Aorta (tissue), 5 donors: ENCODE measurements around the gene SLC13A3. TPM values are rescaled to one million over a fixed set of nuclear protein-coding genes. Genes with fewer than 3 reads are reported as not detected.

Experiments
- ATAC-seq: fragments of 200-7000 bp; cut with Tn5 transposase; one replicate; pipeline ENCODE4 v1.9.1; 2022; ENCODE audit warnings: moderate library complexity; ENCODE audit not compliant: low FRiP score
- DNase-seq, 2 donors: peaks; one replicate each; pipeline ENCODE4 v3.0.0-alpha.2; 2020
- H3K27ac ChIP-seq, 2 donors: one replicate each; pipeline ENCODE4 v1.5.1; 2013; ENCODE audit warnings: low read length in 2 of 2, mild to moderate bottlenecking in 2 of 2, moderate library complexity in 2 of 2, control low read depth in 1 of 2, inconsistent platforms in 1 of 2, low read depth in 1 of 2
- H3K27me3 ChIP-seq, 2 donors: one replicate each; pipeline ENCODE4 v1.6.1; 2013; ENCODE audit warnings: control low read depth in 1 of 2, low read length in 1 of 2, mild to moderate bottlenecking in 1 of 2, moderate library complexity in 1 of 2; ENCODE audit not compliant: insufficient read depth in 2 of 2, control insufficient read depth in 1 of 2
- H3K36me3 ChIP-seq, 2 donors: one replicate each; pipeline ENCODE4 v1.6.1; 2013; ENCODE audit warnings: control low read depth in 1 of 2, low read length in 1 of 2, mild to moderate bottlenecking in 1 of 2; ENCODE audit not compliant: insufficient read depth in 2 of 2, control insufficient read depth in 1 of 2
- H3K4me1 ChIP-seq, 2 donors: one replicate each; pipeline ENCODE4 v1.6.1; 2013; ENCODE audit warnings: low read length in 2 of 2, control low read depth in 1 of 2, mild to moderate bottlenecking in 1 of 2, moderate library complexity in 1 of 2; ENCODE audit not compliant: insufficient read depth in 2 of 2, control insufficient read depth in 1 of 2
- H3K4me3 ChIP-seq, 2 donors: one replicate each; pipeline ENCODE4 v1.5.1; 2013; ENCODE audit warnings: low read length in 2 of 2, control low read depth in 1 of 2, mild to moderate bottlenecking in 1 of 2
- H3K9me3 ChIP-seq: one replicate; pipeline ENCODE4 v1.6.1; 2013; ENCODE audit warnings: mild to moderate bottlenecking, low read length; ENCODE audit not compliant: control insufficient read depth
- WGBS, 2 donors: extraction: QIAGEN DNeasy Blood & Tissue Kit; methylation state at CpG; one replicate each; pipeline ENCODE4 v1.1.7; 2013; 5-methylcytosine and 5-hydroxymethylcytosine counted together
- intact Hi-C, 2 donors: fragments of 100-400 bp; cut with DNase I; formaldehyde crosslinking; loops; one replicate each; pipeline versions ENCODE4 v1.14.2 to v1.15.0; 2022
- polyA plus RNA-seq, 2 donors: library from polyadenylated mRNA; stranded (reverse); fragments of 200-250 nt; gene quantifications; one replicate each; pipeline ENCODE4 v1.2.3, GENCODE V29; 2013
- total RNA-seq, 2 donors: library from RNA; stranded (reverse); fragmentation: NEBNext Ultra II Directional; extraction: Animal tissue kit (Norgen Biotek cat#: 25700); gene quantifications; one replicate each; pipeline ENCODE4 v1.2.1, GENCODE V29; 2021
- donor health status: healthy with polysubstance abuse.
- donor health status: Bipolar disorder and iron deficiency.
- donor health status: DM: no; HTN: no; CAD: no.
- donor health status: DM: no; HTN: no; CAD: no.
- donor health status: DM: yes; HTN: yes; CAD: no.

The SLC13A3 gene
- total and polyA plus RNA-seq, 4 donors, result 1.8 to 5.1 (median 3.7) TPM; not detected in 1

GRCh38 chr20:46559685-46560440 lies 91.4 kb downstream of the SLC13A3 start:
- Histone ChIP-seq H3K4me3 (no peak overlapping the region), H3K9me3 (no peaks in the 10 kb centered on the region), H3K27ac (no peak overlapping the region), H3K4me1 (no peaks in the 10 kb centered on the region), H3K36me3 (no peaks in the 10 kb centered on the region), H3K27me3 (no peaks in the 10 kb centered on the region)
- ATAC-seq (no peak), DNase-seq (no peak)
- WGBS, 2 donors, result 87 to 88% methylated on average over 7 of the region's 7 CpGs
- intact Hi-C loops, result loop anchor here (5.0 kb wide), 1 partner anchor 122 kb away; no protein-coding TSS in a partner anchor

DNA sequence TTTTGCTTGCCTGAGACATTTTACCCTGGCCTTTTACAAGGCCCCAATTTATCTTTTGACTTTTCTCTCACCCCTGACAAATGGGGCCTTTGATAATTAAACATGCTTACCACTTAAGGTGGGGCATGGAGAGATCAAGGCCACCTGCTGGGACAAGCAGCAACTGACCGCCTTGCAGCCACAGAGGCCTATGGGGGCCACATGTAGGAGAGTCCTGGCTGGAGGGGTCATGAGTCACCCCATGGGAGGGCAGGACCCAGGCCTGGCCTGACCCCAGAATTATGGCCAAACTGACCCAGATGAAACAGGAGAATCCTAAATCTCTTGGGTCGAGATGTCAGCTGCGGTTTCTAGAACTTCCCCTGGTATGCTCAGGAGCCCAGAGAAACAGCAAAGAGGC lies 92.3 kb downstream of the SLC13A3 start:
- Histone ChIP-seq H3K27me3 (no peaks in the 10 kb centered on the region), H3K9me3 (no peaks in the 10 kb centered on the region), H3K36me3 (no peaks in the 10 kb centered on the region), H3K27ac (no peak overlapping the region), H3K4me3 (no peak overlapping the region), H3K4me1 (no peaks in the 10 kb centered on the region)
- ATAC-seq (no peak), DNase-seq (no peak)
- intact Hi-C loops, result no loop called here
- WGBS, 2 donors, result 91 to 92% methylated on average over 3 of the region's 3 CpGs

DNA sequence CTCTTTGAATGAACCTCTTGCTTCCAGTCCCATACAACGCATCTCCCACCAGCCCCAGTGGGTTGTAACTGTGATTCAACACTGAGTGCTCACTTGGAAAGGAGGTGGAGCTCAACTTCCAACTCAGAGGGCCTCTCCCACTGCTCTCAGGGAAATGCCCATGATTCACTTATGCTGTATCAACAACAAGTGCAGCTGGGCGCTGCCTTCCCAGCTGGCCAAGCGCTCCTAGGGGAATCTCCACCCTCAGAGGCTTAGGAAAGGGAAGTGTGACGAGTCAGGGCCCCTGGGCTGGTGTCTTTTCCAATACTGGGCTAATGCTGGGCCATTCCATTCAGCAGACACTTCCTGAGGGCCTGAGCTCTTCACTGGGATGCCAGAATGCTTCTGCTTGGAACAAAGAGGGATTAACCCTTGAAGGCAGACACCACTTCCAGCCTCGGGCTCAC lies 92.7 kb downstream of the SLC13A3 start:
- Histone ChIP-seq H3K36me3 (no peaks in the 10 kb centered on the region), H3K27me3 (no peaks in the 10 kb centered on the region), H3K4me1 (no peaks in the 10 kb centered on the region), H3K9me3 (no peaks in the 10 kb centered on the region), H3K4me3 (no peak overlapping the region), H3K27ac (no peak overlapping the region)
- ATAC-seq, result no peak
- intact Hi-C loops, result no loop called here
- DNase-seq, result peak; percentile 68 to 81
- WGBS, 2 donors, result 70 to 75% methylated on average over 5 of the region's 5 CpGs

GRCh38 chr20:46557231-46557956 lies 93.9 kb downstream of the SLC13A3 start:
- ATAC-seq (no peak), DNase-seq (no peak)
- Histone ChIP-seq H3K27ac (no peak overlapping the region), H3K4me3 (no peak overlapping the region), H3K4me1 (no peaks in the 10 kb centered on the region), H3K9me3 (no peaks in the 10 kb centered on the region), H3K27me3 (no peaks in the 10 kb centered on the region), H3K36me3 (no peaks in the 10 kb centered on the region)
- 35 to 39% methylated on average over 8 of the region's 8 CpGs for WGBS, 2 donors
- intact Hi-C loops, result no loop called here

DNA sequence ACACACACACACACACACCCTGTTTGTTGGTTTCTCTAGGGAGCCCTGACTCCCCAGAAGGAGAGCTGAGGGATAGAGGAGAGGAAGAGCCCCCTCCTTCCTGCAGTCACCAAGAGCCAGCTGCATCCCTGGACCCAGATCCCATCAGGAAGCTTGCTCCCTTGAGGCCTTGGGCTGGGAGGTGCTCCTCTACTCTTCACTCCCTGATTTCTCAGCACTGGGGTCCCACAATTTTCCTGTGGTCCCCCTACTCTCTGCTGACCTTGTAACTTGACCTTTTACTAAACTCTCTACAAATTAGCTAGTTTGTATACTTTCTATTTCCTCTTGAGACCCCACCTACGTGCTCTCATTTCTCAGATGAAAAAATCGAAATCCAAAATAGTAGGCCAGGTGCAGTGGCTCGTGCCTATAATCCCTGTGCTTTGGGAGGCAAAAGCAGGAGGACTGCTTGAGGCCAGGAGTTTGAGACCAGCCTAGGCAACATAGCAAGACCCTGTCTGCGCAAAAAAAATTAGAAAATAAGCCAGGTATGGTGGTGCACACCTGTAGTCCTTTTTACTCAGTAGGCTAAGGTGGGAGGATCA lies 95.8 kb downstream of the SLC13A3 start:
- H3K36me3 ChIP-seq, result no peaks in the 10 kb centered on the region
- WGBS, 2 donors, result 87 to 88% methylated on average over 4 of the region's 4 CpGs
- no peak overlapping the region for H3K27ac ChIP-seq
- intact Hi-C loops, result no loop called here
- DNase-seq (no peak), ATAC-seq (no peak)
- H3K27me3 ChIP-seq, result no peaks in the 10 kb centered on the region
- no peaks in the 10 kb centered on the region for H3K9me3 ChIP-seq
- no peaks in the 10 kb centered on the region for H3K4me1 ChIP-seq
- H3K4me3 ChIP-seq, result no peak overlapping the region

DNA sequence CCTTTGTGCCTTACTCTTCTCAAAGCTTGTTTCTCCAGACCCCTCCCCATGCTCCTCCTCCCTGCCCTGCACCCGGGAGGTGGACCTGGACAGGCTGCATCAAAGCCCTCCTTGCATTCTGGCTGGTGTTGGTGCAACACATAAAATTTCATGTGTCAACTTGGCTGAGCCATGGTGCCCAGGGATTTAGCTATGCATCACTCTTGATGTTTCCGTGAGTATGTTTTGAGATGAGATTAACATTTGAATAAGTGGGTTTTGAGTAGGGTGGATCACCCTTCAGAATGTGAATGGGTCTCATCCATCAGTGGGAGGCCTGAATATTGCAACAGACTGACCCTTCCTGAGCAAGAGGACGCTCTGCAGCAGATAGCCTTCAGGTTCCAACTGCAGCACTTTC lies 96.4 kb downstream of the SLC13A3 start:
- DNase-seq, result no peak
- Histone ChIP-seq H3K27ac (no peak overlapping the region), H3K4me1 (no peaks in the 10 kb centered on the region), H3K9me3 (no peaks in the 10 kb centered on the region), H3K4me3 (no peak overlapping the region), H3K27me3 (no peaks in the 10 kb centered on the region), H3K36me3 (no peaks in the 10 kb centered on the region)
- ATAC-seq, result no peak
- intact Hi-C loops, result no loop called here
- 55 to 57% methylated on average over 3 of the region's 3 CpGs for WGBS, 2 donors

DNA sequence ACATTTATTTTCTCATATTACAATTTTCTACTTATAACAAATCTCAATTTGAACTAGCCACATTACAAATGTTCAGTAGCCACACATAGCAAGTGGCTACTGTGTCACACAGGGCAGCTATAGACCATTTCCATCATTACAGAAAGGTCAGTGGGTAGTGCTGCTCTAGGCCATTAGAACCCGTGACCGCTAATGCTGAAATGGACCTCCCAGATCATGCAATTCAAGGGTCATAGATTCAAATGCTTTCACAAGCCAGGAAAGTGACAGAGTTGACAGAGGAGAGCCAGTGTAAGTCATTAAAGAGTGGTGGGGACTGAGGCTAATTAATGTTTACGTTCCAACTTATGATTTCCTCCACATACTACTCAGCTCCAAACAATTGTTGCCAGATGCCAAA lies 97.3 kb downstream of the SLC13A3 start:
- H3K4me1 ChIP-seq, result no peaks in the 10 kb centered on the region
- DNase-seq (no peak), ATAC-seq (no peak)
- WGBS, 2 donors, result 89 to 96% methylated on average over 3 of the region's 3 CpGs
- H3K36me3 ChIP-seq, result no peaks in the 10 kb centered on the region
- no peak overlapping the region for H3K27ac ChIP-seq
- intact Hi-C loops, result no loop called here
- H3K4me3 ChIP-seq, result no peak overlapping the region
- no peaks in the 10 kb centered on the region for H3K9me3 ChIP-seq
- no peaks in the 10 kb centered on the region for H3K27me3 ChIP-seq

DNA sequence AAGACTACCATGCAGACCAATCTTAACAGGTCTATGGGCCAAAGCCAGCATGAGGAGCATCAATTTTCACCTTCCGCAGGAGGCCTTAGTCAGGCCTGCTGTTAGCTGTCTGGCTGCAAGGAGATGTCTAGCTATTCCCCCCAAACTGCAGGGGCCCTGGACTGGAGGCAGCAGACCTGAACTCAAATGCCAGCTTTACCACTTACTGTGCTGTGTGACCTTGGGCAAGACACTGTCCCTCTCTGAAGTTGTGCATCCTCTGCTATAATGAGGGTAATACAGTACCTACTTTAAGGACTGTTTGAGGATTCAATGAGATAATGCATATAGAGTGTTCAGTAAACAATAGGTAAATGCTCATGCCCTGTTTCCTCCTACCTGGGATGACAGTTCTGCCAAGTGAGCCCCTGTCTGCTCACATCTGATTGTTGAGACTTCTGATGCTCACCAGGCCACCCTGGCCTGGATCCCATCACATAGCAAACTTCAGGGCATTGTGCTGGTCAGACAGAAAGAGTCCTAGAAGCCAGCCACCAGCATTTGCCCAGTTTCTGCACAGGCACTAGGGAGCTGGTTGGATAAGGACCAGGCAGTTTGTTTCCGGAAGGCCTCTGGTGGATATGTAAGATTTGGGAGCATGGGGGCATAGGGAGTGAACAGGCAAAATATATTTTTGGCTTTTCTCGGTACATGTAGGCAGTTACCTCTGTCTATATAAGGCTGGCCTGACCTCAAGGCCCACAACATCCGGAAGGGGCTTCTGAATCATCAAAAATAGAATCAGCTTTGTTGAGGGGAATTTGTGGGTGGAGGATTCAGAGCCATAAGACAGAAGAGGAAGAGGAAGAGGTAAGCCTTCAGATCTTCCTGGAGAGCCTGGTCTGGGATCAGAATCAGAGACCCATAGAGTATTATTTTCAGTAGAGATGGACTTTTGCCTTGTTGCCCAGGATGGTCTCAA lies 98.5 kb downstream of the SLC13A3 start:
- DNase-seq (no peak), ATAC-seq (no peak)
- 67 to 71% methylated on average over 4 of the region's 4 CpGs for WGBS, 2 donors
- H3K4me3 ChIP-seq, result no peak overlapping the region
- H3K27ac ChIP-seq, result no peak overlapping the region
- no peaks in the 10 kb centered on the region for H3K27me3 ChIP-seq
- intact Hi-C loops, result no loop called here
- no peaks in the 10 kb centered on the region for H3K4me1 ChIP-seq
- no peaks in the 10 kb centered on the region for H3K36me3 ChIP-seq
- no peaks in the 10 kb centered on the region for H3K9me3 ChIP-seq
